HuH-7.5 (cell line): Measurements from ENCODE around the gene HIVEP3.
A peak's percentile ranks its signal among the peaks of the same experiment; 100 is the strongest.
"Not testable (repeated sequence)": the region's sequence is repeated elsewhere in the genome, so short reads cannot be mapped to it uniquely, and the experiment has no call there.

Source experiments
- DNase-seq: peaks from one replicate; pipeline ENCODE4 v3.0.0; 2011; ENCODE audit warnings: low spot score

Gene HIVEP3

GRCh38 chr1:41580520-41581172 is 338.1 kb downstream of the HIVEP3 start:
- no peak for DNase-seq

- DNase-seq = no peak
These were observed 338.7 kb downstream of the HIVEP3 start for GRCh38 chr1:41580021-41580420.

GRCh38 chr1:41578712-41579335 is 339.9 kb downstream of the HIVEP3 start:
- no peak for DNase-seq

DNA sequence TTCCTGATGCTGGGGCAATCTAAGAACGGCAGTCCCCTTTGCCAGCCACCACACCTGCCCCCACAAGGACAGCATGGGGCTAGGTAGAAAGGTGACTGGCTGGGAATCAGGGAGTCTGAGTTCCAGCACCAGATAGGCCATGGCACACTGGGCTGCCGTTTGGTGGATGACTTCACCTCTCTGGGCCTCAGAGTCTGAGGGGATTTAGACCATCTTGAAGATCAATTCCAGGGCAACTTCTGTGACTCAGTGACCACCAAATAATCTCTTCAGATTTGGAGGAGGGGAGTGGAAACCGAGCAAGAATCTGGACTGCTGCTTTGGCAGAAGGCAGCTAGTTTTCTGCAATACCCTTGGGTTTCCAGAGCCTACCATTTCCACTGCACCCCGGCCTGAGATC is 342.1 kb downstream of the HIVEP3 start:
- no peak for DNase-seq

DNA sequence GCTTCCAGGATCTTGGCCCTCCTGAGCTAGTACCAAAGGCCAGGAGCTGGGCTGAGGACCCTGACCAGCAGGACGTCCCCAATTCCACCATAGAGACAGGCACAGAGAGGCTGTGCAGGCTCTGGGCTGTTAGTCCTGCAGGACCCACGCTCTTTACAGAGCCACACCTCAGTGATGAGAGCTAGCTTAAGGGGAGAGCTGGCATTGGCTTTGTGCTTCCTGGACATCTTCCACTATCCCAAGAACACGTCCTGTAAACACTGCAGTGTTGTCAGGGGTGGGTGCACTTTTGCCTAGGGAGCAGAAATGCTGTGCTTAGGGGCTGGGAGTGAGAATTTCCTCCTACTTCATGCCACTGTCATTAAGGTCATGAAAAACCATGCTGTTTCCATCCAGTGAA is 342.5 kb downstream of the HIVEP3 start:
- no peak for DNase-seq

- DNase-seq = no peak
These were observed 343.9 kb downstream of the HIVEP3 start for GRCh38 chr1:41574842-41575241.

DNA sequence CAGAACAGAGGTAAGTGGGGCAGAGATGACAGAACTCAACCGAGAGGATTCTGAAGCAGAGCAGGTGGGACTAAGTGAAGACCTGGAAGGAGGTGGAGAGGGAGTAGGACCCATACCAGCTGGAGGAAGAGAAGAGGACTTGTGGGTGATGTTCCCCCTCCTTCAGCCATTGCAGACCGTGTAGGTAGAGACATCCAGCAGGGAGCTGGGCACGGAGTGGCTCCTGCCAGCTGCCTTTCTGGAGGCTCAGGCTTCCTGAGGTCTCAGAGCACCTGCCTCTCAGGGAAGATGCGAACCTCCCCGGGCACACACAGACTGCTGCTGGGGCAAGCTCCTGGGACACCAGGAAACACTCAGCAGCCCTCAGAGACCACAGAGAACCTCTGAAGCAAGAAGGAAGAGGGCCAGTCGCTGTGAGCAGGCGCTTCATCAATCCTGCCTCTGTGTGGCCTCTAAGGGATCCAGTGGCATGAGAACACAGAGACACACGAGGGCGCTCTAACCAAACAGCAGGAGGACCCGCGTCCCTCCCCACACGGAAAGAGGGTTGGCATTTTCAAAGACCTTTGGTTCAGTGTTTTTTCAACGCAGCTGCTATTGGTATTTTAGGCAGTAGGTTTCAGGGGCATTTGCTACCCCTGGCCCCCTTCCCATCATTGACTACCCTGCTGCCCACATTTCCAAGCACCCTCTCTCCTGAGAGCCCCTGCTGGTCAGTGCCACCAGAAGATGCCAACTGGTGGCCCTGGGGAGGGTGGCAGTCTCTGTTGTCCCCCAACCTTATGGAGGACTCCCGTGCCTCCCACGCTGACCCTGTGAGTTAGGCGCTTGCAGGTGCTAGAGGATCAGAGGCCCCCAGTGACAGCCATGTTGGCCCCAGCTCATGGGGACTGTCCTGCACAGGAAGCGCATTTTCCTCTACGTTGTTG is 344.7 kb downstream of the HIVEP3 start:
- peak; percentile 56 for DNase-seq

GRCh38 chr1:41573194-41573593 is 345.5 kb downstream of the HIVEP3 start:
- DNase-seq = no peak

DNA sequence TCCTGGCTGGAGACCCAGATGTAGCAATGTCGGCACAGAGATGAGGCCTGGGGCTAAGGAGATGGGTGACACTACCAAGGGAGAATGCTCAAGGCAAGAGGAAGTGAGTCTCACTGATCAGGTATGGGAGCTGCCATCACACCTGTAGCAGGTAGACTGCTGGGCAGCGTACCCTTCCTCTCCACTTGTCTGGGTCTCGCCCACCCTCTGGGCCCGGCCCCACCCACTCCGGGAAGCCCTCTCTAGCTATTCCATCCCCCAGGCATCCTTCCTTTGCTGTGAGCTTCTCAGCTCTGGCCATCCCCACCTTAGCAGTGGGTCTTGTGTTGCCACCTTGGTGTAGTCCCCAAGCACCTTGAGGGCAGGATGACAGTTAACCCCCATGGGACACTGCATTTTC is 346.5 kb downstream of the HIVEP3 start:
- DNase-seq = no peak

DNA sequence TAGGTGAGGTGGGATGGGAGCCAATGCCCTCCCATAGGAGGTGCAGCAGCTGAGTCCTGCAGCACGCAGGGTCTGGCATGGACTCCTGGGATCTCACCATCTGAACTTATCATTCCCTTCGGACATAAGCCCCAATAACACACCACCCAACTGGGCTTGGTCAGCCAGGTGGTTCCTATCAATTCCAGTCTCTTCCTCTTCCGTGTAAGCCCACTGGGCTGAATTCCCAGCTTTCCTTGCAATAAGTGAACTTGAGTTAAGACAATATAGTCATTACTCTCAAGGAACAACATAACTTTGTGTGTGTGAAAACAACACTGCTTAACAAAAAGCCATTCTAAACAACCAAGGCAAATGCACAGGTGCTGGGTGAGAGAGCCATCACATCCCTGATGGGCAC is 347.7 kb downstream of the HIVEP3 start:
- DNase-seq = no peak

GRCh38 chr1:41568204-41568603 is 350.5 kb downstream of the HIVEP3 start:
- no peak for DNase-seq

DNA sequence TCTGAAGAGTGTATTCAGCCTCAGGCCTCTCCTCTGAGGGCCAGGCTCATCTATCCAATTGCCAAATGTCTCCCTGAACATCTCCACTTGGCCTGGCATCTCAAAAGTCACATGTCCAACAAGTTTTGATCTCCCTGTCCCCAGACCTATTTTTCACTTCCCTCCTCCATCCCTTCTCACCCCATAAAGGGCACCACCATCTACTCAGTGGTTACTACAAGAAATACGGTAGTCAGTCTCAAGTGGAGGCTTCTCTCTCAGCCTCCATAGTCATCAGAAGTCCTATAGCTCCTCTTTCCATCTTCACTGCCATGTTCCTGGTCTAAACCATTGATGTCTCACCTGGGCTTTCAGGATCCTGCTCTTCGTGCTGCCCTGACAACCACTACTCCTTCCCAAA is 351.8 kb downstream of the HIVEP3 start:
- no peak for DNase-seq

DNA sequence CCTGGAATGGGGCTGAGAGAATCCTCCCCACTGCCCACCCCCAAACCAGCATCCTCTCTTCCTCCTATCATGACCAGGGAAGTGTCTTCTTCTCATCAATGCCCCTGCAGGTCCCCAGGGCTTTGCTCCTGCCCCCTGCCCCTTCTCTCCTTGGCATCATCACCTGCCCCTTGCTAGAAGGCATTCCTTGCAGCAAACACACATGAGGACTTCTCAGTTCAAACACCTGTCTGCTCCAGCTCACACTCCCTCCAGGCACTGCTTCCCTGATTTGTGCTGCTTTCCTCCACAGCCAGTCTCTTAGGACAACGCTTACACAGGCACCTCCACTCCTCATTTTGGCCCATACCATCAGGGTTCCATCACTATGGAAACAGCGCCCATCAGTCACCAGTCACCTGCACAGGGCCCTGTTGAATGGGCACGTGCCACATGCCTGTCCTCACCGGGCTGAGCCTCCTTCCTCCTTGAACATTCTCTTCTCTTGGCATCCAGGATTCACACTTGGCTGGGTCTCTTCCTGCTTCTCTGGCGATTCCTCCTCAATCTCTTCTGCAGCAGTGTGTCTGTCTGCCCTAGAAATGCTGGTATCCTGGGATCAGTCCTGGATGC is 352.3 kb downstream of the HIVEP3 start:
- no peak for DNase-seq

DNA sequence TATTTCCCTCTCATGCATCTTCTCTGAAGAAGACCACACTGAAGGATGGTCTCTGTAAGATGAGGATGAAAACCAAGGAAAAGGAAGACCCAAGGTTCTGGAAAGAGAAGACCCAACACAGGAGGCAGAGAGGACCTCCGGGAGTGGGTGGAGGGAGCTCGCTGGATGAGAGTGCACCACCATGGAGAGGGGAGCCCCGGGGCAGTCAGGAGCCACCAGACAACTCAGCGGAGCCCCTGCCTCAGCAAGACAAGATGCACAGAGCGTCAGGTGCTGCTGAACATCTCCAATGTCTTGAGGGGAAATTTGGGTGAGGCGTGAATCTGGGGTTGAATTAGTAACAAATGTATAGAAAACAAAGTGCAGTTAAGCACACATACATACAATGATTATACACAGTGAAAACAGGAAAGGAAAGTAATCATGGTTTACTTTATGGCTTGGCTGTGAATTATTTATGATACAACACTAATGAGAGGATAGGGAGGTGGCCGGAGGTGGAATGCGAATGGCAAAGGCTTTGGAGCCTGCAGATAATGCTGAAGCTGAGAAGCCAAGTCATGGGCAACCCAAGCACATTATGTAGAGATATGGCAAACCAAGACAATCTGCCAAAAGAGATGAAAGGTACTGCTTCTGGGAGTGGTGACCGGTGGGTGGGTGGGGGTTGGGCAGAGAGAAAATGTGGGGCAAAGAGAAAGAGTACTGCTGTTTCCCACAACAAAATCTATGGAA is 353.8 kb downstream of the HIVEP3 start:
- no peak for DNase-seq

GRCh38 chr1:41562328-41562727 is 356.4 kb downstream of the HIVEP3 start:
- DNase-seq = no peak

DNA sequence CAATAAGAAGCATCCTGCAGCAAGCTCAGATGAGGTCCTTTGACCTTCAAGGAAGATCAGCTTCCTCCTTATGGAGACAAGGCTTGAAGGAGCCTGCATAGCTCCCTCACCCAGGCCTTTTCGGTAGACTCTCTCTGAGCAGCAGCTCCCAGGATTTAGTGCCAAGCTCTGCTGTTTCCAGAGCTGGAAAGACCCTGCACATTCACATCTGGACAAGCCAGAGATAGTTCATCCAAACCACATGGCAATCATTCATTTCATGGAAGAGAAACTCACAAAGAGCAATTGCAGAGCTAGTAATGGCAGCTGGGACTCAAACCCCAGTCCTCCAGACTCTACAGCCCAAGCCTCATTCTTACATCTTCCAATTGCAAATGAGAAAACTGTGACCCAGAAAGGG is 357.8 kb downstream of the HIVEP3 start:
- no peak for DNase-seq

DNA sequence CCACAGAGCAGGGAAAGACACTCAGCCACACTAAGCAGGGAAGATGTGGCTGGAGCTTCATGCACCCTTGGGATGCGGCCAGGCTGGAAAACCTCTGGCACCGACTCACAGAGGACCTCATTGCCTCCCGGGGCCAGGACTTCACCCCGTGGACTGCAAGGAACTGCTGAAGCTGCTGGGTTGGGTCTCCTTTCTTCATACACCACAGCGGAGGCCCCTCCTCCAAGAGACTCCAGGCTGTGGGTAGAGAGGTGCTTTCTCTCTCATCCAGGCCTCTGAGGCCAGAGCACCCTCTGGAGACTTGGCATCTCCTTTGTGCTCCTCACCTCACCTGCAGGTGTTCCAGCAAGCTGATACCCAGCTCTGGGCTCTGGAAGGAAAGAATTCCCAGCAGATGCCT is 358.2 kb downstream of the HIVEP3 start:
- no peak for DNase-seq

DNA sequence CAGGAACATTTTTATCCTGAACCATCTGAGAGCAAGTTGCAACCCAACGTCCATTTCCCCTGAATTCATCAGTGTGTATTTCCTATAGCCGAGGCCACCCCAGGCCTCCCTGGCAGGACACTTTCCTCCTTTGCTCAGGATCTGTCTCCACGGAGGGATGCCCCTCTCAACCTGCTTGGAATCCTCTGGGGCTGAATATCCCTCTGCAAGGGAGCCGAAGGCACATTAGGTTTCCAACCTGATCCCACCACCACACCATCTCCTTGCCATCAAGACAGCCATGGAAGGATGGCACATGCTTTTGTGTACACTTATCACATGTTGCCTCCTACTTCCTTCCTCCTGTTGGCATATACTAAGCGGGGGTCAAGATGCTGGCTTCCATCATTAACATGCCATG is 359.4 kb downstream of the HIVEP3 start:
- DNase-seq = no peak

GRCh38 chr1:41558761-41559171 is 360.0 kb downstream of the HIVEP3 start:
- DNase-seq = no peak

- no peak for DNase-seq
These were observed 360.8 kb downstream of the HIVEP3 start for GRCh38 chr1:41557751-41558455.

DNA sequence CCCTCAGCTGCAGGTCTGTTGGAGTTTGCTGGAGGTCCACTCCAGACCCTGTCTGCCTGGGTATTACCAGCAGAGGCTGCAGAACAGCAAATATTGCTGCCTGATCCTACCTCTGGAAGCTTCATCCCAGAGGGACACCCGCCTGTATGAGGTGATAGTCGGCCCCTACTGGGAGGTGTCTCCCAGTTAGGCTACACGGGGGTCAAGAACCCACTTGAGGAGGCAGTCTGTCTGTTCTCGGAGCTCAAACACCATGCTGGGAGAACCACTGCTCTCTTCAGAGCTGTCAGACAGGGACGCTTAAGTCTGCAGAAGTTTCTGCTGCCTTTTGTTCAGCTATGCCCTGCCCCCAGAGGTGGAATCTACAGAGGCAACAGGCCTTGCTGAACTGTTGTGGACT is 364.0 kb downstream of the HIVEP3 start:
- not testable (repeated sequence) for DNase-seq
